Activated CD8-positive, alpha-beta memory T cell treated with anti-CD3 and anti-CD28 coated beads for 24 hours (primary cell): Measurements from ENCODE around the gene ARHGAP27.

ENCODE experiments used
- DNase-seq: peaks from one replicate; pipeline ENCODE4 v3.0.0-alpha.2; 2020

The ARHGAP27 gene

DNA sequence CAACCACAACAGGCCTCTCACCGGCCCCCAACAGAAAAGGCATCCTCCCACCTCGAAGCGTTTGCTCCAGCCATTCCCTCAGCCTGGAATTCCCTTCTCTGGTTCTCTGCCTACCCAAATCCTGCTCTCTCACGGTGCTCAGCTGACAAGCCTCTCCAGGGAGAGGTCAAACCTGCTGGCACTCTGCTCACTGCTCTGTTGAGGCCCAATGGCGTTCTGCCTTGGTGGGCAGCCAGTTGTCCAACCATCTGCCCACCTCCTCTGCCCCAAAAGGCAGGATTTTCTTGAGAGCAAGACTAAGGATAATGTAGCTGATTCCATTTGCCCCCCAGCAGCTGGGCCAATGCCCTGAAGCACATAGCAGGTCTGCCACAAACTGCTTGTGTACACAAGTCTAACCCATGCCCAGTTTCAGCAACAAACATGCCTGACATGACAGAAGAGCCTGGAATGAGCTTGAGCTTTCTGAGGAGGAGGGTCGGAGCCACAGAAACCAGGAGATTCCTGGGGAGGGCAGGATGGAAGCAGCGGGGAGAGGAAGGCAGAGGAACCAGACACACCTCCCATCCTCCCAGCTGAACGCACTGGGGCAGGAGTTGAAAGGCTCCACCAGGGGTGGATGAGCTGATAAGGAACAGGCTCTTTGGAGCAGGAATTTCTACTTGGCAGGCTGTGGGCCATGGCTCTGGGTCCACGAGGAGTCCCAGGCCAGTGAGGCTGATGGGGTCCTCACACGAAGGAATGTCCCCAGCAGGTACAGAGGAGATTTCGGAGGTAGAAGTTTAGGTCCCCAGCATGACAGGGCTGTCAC is 23.9 kb downstream of the ARHGAP27 start:
- no peak for DNase-seq

DNA sequence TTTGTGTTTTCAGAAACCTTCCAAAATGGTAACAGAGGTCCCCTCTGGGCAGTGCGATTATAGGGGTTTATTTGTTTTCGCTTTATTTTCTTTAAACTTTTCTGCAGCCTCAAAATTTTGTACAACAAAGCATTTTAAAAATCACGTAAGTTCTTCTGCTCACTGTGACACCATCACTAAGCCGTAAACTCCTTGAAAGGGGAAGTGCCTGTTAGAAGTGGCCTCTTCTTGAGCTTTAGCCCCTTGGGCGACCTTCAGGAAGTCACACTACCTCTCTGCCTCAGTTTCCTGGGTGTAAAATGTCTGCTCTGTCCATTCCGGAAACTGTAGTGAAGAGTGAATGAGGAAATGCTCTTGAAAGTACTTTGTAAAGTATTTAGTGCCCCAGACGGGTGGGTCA is 26.6 kb downstream of the ARHGAP27 start:
- DNase-seq = no peak

DNA sequence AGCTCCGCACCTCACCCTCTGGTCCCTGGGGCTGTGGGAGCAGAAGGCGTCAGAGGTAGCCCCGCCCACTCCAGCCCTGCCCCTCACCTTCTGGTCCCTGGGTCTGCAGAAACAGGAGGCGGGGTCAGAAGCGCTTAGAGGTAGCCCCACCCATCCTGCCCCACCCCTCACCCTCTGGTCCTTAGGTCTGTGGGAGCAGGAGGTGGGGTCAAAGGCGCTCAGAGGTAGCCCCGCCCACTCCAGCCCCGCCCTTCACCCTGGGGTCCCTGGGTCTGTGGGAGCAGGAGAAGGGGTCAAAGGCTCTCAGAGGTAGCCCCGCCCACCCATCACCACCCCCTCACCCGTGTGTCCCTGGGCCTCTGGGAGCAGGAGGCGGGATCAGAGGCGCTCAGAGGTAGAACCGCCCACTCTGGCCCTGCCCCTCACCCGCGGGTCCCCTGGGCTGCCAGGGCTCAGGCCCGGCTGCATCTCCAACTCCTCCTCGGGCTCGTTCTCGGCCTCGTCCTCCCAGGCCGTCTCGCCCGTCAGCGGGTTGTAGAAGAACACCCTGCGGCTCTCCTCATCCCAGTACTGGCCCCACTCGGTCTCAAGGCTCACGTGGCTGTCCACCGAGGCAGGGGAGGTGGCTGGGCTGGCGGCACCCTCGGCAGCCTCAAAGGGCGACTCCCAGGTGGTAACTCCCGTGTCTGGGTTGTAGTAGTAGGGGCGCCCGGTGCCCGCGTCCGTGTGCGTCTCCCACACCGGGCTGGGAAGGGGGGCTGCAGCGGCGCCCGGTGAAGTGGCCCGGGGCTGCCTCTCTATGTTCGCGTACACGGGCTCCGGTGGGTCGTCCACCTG is 27.2 kb downstream of the ARHGAP27 start:
- no peak for DNase-seq

DNA sequence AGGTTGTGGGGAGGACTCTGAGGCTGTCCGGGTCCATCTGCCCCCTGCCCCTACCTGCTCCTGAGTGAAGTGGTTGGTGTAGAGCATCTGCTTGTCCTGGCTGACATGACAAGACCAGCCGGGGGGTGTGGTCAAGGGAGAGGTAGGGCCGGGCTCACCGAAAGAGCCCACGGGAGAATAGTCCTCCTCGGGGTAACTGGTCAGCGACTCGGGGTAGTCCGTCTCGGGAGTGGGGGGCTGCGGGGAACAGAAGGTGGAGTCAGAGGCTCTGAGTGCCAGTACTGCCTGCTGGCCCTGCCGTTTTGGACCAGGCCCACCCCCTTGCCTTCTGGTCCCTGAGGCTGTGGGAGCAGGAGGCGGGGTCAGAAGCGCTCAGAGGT is 27.8 kb downstream of the ARHGAP27 start:
- no peak for DNase-seq

DNA sequence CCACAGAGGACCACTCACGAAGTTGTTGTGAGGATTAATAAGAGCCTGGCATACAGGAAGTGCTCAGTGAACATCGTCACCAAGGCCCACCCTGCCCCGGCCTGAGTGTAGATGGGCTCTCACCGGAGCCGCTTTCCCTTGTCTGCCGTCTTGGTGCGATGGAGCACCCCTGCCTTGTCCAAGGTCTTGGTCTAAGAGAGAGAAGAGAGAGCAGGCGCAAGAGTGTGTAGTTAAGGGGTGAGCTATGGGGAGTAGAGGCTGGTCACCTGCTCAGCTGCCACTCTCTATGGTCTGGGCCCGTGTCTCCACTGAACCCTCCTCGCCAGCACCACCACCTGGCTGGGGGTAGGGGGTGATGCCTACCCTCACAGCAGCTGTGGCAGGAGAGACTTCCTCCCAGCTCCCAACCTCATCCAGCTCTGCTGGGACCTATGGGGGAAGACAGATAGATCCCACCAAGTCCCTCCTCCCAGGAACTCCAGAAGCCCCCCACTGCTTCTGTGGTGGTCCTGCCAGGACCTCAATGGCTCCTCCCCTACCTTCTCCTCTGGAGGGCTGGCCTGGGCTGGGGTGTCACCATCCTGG is 28.7 kb downstream of the ARHGAP27 start:
- no peak for DNase-seq

DNA sequence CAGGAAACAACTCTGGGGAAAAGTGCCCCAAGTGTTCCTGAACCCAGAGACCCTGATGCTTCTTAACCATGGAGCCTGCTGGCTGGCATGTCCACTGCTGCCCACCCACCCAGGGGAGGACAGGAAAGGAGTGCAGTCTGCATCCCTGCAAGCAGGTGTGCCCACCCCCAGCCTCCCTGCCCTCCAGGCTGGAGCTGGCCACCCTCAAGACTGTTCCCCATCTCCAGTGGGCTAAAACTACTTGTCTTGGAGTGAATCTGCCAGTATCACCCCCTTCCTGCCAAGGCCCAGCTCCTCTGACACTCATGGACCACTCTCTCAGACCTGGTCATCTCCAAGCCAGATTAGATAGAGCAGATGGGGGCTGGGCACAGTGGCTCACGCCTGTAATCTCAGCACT is 29.8 kb downstream of the ARHGAP27 start:
- DNase-seq = no peak

DNA sequence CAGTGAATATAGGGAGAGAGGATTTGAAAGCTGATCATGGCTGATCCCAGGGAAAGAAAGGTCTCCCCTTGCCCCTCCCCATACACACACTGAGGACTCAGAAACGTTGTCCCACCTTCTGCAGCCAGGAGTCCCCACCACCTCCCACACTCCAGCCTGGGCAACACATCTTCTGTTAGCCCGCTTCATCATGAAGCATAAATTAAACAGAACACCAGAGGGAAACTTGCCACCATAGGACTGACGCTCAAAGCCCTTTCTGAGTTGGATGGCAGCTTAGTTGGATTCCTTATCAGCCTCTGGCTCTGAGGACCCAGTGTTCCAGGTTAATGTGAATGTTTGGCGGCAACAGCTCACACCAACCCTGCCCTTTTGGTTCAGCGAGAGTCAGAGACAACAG is 33.9 kb downstream of the ARHGAP27 start:
- no peak for DNase-seq

DNA sequence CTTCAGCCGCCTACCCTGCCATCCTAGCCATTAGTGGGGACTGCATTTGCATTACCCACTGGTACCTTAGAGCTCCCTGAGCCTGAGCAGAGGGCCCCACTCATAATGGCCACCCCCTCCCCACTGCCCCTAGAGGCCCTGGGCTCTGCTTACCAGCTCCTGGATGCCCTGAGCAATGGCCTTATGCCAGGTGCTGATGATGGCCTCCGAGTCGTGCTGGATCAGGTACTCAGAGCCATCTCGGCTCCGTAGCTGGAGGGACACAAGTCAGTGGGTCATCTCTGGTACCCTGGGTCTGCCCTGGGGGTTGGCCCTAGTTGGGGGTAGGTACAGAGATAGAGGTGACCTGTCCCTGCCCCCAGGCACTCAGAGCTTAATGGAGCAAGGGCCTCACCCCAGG is 34.9 kb downstream of the ARHGAP27 start:
- DNase-seq = no peak

DNA sequence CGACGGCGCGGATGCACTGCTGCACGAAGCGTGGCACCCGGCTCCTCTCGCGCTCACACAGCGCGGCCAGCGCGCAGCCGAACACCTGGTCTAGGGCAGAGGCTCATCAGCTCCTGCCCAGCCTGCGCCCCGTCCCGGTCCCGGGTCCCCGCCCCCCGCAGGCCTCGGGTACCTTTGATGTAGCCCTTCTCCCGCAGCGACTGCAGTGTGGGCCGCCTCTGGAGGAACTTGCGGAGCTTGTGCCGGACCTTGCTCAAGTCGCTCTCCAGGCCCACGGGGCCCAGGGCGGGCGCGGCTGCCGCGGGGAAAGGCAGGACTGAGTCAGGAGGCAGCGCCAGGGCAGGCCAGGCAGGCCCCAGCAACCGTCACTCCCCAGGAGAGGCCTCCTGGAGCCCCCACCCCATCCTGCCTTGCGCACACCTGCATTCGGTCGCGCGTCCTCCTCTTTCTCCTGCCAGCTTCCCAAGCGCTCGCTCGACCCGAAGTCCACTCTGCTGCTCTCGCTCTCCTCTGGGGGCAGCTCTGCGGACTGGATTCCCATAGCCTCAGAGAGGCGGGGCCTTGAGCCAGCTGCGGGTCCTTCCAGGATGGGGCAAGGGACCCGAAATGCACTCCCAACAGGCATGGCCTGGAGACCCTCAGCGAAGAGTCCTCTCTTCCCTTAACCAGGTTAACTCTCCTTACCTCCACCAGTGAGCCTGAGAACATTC is 36.0 kb downstream of the ARHGAP27 start:
- no peak for DNase-seq

DNA sequence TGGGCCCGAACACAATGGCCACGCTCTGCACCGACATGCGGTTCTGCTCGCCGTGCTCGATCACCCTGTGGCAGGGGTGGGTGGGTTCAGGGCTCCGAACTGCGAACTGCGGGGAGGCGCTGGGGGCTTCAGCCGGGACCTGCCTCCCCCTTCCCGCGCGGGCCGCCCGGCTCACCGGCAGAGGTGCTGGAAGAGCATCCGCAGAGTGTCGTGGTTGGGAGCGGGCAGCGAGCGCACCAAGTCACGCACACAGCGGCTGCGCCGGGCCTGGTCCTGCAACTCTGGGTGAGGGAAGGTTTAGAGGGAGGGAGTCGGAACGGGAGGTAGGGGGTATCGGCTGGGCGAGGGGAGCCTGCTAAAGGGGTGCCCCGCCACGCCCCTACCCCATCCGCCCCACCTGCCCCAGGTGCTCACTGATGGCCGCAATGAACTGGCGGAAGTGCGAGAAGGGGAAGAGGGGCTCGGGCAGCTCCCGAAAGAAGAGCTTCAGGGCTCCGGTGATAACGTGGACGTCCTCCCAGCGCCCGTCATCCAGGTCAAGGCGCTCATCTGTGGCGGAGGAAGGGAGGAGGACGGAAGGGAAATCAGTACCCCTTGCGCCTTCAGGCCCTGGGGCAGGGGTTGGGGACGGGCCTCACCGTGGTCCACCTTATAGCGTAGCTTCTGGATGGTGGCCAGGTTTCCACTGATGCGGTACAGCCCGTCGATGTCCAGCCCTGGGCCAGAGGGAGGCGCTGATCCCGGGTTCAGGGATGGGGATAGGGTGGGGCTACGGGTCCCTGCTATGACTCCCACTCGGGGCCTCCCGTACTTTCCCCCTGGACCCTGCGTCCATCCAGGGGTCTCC is 36.9 kb downstream of the ARHGAP27 start:
- no peak for DNase-seq

DNA sequence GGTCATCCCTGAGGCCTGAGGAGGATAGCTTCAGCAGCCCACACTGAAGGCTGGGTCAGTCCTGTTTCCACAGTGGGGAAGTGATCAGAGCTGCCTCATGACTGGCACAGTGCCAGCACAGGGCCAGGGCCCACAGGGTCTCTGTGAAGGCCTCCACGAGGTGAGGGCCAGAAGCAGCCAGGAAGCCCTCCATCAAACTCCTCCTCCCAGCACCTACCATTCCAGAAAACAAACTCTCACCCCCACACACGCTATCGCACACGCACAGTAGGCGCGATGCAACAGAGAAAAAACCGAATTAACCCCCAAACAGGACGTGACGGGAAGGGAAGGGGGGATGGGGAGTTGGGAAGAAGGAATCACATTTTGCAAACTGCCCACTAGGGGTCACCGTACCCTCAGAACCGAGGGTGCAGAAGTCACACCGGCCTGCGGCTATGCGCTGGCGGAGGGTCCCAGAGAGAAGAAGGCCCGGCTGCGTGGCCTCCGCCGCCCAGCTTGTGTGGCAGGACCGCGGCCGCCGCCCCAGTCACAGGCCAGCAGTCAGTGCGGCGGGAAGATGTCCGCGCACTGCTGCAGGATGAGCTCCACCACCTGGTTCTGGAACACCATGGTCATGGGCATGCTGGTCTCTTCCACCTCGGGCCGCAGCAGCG is 37.6 kb downstream of the ARHGAP27 start:
- DNase-seq = peak; percentile 71

DNA sequence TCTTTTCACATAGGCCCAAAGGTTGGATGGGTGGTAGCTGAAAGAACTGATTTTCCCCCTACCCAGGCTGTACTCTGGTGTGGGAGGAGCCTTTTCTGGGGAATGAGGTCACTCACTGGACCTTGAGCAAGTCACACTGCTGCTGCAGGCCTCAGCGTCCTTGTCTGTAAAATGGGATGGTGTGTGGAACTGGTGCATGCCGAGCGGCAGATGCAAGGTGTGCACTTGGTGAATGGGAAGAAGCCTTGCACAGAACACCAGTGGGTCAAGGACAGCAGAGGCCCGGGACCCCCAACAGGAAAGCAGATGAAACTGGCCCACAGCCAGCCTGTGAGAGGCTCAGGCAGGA is 38.1 kb downstream of the ARHGAP27 start:
- DNase-seq = no peak

DNA sequence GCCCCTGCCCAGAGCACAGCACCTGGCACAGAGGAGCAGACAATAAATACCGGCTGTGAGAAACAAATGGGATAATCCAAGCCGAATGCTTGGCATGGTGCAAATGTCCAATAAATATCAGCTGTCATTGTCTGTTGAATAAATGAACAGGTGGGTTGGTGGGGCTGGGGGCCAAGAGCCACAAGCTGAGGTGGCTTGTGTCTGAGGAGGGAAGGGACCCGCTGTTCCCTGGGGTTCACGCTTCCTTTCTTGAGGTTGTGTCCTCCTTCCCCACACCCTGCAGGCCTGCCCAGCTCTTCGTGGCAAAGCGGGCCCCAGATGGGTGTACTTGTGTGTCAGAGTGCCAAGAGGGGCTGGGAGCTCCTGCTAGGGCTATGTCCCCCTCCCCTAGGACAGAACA is 38.6 kb downstream of the ARHGAP27 start:
- no peak for DNase-seq

DNA sequence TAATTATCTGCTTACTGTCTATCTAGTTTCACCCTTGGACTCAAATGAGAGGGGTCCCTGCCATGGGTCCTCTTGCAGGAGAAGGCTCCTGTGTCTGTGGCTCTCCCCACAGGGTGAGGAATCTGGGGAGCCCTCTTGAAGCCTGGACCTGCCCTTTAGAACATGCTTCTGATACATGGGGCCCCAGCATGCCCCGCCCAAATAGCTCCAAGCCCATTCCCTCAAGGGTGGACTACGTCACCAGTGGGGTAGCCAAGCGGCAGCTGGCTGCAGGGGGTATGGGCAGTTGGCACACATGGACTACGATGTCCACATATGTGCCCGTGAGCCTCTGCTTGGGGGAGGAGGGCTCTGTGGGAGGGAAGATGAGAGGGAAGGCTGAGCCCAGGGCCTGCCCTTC is 39.3 kb downstream of the ARHGAP27 start:
- no peak for DNase-seq

DNA sequence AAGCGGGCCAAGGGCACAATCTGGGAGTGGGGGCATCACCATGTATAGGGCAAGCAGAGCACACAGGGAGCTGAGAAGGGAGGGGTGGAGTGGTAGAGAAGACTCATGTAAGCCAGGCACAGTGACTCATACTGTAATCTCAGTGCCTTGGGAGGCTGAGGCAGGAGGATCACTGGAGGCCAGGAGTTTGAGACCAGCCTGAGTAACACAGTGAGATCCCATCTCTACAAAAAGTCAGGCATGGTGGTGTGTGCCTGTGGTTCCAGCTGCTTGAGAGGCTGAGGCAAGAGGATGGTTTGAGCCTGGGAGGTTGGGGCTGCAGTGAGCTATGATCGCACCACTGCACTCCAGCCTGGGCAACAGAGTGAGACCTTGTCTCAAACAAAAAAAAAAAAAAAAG is 40.8 kb downstream of the ARHGAP27 start:
- DNase-seq = no peak

DNA sequence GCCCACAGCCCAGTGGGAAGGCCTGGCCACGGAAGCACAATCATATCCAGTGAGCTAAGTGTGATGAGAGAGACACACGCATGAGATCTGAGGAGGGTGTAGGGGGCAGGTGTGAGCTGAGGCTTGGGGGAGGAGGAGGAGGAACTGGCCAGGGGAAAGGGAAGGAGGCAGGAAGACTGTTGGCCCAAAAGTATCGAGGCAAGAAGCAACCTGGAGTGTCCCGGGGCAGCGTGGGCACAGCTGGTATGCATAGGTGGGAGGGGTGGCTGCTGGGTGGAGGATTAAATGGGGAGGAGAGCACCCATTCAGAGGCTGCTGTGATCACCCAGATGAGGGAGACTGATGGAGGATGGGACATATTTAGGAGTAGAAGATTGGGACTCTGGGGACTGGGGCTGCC is 41.4 kb downstream of the ARHGAP27 start:
- no peak for DNase-seq

DNA sequence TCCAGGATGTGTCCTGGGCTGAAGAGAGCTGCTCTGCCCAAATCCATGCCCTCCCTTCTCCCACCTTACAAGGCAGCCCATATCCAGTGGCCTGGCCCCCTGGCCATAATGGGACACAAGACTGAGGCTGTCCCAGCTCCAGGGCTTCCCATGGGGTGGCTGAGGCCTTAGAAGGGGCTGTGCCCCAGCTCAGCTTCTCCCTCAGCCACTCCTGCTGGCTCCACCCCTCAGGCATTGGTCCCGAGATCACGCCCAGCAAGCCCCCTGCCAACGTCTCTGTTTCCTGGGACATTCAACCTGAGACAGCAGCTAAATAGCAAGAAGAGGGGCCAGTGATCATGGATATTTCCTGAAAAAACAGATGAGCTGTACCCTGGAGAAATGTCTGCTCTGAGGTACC is 43.3 kb downstream of the ARHGAP27 start:
- DNase-seq = no peak

DNA sequence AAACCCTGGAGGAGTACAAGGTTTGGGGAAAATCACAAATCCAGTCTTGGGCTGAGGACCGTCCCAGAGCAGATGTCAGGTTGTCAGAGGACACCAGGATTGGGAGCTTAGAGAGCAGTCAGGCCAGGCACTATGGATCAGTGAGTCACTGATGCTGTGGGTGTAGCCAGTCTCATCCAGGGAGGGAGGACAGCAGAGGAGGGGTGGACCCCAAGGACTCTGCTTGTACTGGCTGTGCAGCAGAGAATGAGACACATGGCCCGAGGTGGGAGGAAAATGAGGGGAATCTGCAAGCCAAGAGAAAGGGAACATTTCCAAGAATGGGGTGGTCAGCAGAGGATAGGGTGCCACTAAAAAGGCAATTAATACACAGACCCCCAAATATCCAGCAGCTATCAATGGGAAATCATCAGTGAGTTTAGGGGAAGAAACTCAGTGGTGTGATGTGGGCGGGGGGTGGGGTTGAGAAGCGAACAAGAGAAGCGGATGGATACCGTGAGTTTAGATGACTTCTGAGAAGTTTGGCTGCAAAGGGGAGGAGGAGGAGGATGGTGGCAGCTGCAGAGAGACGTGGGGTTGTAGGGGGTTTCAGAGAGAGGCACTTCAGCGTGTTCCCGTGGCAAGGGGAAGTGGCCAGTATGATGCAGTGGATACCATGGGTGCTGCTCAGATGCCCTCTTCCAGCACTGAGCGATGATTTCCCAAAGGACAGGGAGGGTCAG is 43.9 kb downstream of the ARHGAP27 start:
- no peak for DNase-seq

DNA sequence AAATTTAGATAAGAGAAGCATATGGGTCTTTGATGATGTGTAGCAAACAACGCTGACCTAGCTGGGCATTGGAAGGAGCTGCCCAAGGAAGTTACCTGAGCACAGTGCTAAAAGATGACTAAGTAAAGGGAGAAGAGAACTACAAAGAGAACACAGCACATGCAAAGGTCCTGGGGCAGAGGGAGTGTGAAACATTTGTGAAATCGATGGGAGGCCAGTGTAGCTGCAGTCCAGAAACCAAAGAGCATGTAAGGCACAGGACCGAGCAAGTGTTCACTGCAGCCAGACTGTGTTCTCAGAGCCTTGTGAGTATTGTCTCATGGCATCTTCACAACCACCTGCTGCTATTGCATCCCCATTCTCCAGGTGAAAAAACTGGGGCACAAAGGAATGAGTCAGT is 44.9 kb downstream of the ARHGAP27 start:
- DNase-seq = no peak

DNA sequence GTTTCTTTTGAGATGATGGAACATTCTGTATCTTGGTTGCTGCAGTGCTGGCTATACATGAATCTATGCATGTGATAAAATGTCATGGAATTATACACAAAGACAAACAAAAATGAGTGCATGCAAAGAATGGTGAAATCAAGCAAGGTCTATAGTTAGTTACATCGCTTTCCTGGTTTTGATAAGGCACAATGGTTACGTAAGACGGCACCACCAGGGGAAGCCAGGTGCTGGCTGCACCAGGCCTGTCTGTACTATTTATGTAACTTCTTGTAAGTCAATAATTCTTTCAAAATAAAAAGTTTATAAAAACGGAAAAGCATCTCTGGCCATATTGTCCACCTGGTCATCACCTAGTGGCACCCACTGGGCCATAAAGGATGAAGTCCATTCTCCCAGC is 46.5 kb downstream of the ARHGAP27 start:
- no peak for DNase-seq

DNA sequence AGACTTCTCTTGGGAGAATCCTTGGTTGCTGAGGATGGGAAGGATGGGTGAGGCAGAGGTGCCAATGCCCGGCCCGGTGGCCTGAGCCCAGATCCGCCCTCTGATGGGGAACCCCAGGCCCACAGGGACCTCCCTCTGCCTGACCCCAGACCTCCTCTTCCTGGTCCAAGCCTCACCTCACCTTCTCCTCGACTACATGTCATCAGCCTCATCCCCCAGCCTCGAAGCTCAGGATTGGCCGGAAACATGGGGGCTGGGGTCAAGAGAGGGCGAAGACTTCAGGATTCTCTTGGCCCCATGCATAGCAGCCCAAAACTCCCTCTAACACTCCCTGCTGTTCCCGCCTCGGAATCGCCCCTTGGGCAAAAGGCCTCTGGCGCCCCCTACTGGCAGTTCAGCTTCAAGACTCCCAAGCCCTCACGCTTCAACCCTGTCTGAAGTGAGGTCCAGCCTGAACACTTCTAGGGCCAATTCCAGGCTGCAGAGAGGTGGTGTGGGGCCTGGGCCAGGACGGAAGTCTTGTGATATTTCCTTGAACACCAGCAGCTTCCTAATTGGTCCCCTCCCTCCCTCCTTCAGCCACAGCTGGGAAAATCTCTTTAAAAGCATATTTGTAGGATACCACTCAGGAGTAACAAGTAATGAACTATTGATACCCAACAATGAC is 47.2 kb downstream of the ARHGAP27 start:
- peak; percentile 98 for DNase-seq
